ENCODE measurements around the gene BTAF1. TPM values are rescaled to one million over a fixed set of nuclear protein-coding genes. Genes with fewer than 3 reads are reported as not detected.

Gene BTAF1
- total RNA-seq, 1 experiment from 2014 or later: 45.2 TPM

DNA sequence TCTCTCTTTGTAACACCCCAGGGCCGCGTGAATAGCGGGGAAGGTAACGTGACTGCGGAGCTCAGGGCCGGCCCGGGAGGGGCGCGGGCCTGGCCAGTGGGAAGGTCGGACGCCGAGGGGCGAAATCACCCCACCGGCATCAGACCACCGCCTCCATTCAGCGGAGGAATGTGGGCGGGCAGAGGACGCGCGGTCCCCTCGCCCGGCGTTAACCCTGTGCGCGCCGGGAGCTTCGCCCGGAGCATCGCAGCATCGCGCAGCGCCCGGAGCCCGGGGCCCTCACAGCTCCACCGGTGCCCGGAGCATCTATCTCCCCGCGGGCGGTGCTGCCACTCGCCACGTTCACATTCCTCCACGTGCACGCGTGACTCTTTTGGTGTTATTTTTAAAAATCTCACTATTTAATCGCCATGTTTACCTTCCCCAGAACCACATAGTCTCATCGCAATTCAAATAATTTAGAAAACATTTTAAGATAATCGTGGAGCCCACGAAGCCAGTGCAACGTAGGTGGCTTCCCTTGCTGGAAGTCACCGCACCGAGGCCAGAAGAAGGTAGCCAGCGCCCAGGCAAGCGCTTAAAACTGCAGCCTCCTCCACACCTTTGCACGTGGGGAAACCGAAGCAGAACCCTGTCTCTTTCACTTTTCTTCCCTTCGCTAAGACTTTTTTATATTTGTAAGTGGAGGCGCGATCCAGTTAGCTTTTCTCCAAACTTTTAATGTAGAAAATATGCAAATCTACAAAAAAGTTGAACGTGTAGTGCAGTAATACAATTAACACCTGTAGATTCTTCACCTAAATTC, 36.1 kb upstream of the BTAF1 start:
- H2BK12ac ChIP-seq (ENCODE audit: insufficient read length, low read depth, low read length): peak overlapping the region; percentile 92
- no peak overlapping the region for H4K8ac ChIP-seq (replicated peaks; ENCODE audit: insufficient read length, low read depth, low read length)
- Mint-ChIP-seq H3K4me1 (peaks cover 58 to 62% of the 10 kb centered on the region in 2 experiments), H3K9me3 (no peaks in the 10 kb centered on the region; a peak in 2 of 5 replicates), H3K27ac (peak overlapping the region; percentile 99), H3K4me3 (peak overlapping the region; percentile 52 to 75), H3K36me3 (ENCODE audit: insufficient read depth in 1 of 3, low read depth in 3 of 3) (peaks cover 0 to 11% (median 0%) of the 10 kb centered on the region in 3 experiments; a peak in 3 of 7 replicates), H3K27me3 (ENCODE audit: low read depth) (no peaks in the 10 kb centered on the region)
- H3K79me2 ChIP-seq (ENCODE audit: insufficient read depth, low read length): no peaks in the 10 kb centered on the region
- no peak for TF ChIP-seq CTCF (conservative IDR thresholded peaks at IDR 0.05)
- H3K9me3 ChIP-seq (ENCODE audit: control insufficient read depth, low read depth, low read length): no peaks in the 10 kb centered on the region
- peak overlapping the region; percentile 80 for H2BK120ac ChIP-seq (ENCODE audit: low read depth, low read length, poor library complexity, severe bottlenecking)
- H3K79me1 ChIP-seq (ENCODE audit: insufficient read depth, low read depth, low read length, poor library complexity, severe bottlenecking): no peaks in the 10 kb centered on the region
- peaks cover 18% of the 10 kb centered on the region for H3K4me1 ChIP-seq (ENCODE audit: insufficient read depth, low read length)
- no peak overlapping the region for H4K91ac ChIP-seq (ENCODE audit: insufficient read length, low read depth, low read length)
- peak overlapping the region; percentile 66 for H2BK5ac ChIP-seq (ENCODE audit: insufficient read length, low read length)
- no peaks in the 10 kb centered on the region for H4K20me1 ChIP-seq (ENCODE audit: control insufficient read depth, insufficient read depth, insufficient read length)
- H3K27ac ChIP-seq (ENCODE audit: insufficient read length, low read depth, low read length): peak overlapping the region; percentile 82
- no peak overlapping the region for H2AK5ac ChIP-seq (ENCODE audit: insufficient read length, low read length)
- peak; percentile 98 for DNase-seq
- H4K5ac ChIP-seq (ENCODE audit: insufficient read length, low read depth, low read length): peak overlapping the region; percentile 31
- H3T11ph ChIP-seq (ENCODE audit: low read length): no peak overlapping the region
- no peak overlapping the region for H3K56ac ChIP-seq (ENCODE audit: insufficient read length, low read depth, low read length)
- peak overlapping the region; percentile 64 for H3K9ac ChIP-seq (ENCODE audit: extremely low read depth, insufficient read length, low read length)
- no peak overlapping the region for H2BK20ac ChIP-seq (ENCODE audit: low read depth, low read length, poor library complexity, severe bottlenecking)
- WGBS (ENCODE audit: extremely low coverage, insufficient read length, low lambda C conversion rate): no CpG with 5 or more reads among the region's 59 CpGs
- H2AFZ ChIP-seq (ENCODE audit: low read length): no peak overlapping the region
- peak overlapping the region; percentile 83 for H3K18ac ChIP-seq (ENCODE audit: insufficient read length, low read depth, low read length)
- H3K4ac ChIP-seq (ENCODE audit: low read depth, low read length): no peak overlapping the region; the same call in 1 of the 2 replicates
- no peaks in the 10 kb centered on the region for H3K23me2 ChIP-seq (ENCODE audit: insufficient read length, low read depth, low read length, poor library complexity, severe bottlenecking)
- no peak overlapping the region for H2BK15ac ChIP-seq (ENCODE audit: low read depth, low read length)
- no peaks in the 10 kb centered on the region for H3K27me3 ChIP-seq (ENCODE audit: insufficient read depth, low read length)
- H3K14ac ChIP-seq (ENCODE audit: insufficient read depth, low read length): peak overlapping the region; percentile 59; the same call in 1 of the 2 replicates
- H3K4me2 ChIP-seq (ENCODE audit: insufficient read depth, insufficient read length, low read length): peak overlapping the region; percentile 16
- no peak overlapping the region for H3K23ac ChIP-seq (ENCODE audit: insufficient read length, low read depth, low read length)
